PC-9 (cell line): ENCODE measurements around the gene PROC. TPM values are rescaled to one million over a fixed set of nuclear protein-coding genes. Genes with fewer than 3 reads are reported as not detected.
"Not testable (repeated sequence)": the region's sequence is repeated elsewhere in the genome, so short reads cannot be mapped to it uniquely, and the experiment has no call there.

Experiments used
- BruUV-seq: library from RNA; stranded (reverse); fragments of 400-500 nt; replicated peaks from 2 replicates; lab custom pipeline; 2021; lab: Mats Ljungman, UMichigan
- CTCF ChIA-PET: fragments of 300-600 bp; sonication (Branson Sonifier 250); formaldehyde crosslinking; loops from one replicate; lab custom pipeline; 2022; ENCODE audit warnings: antibody characterized with exemption; lab: Charles Lee
- POLR2A ChIA-PET: fragments of 300-600 bp; sonication (Branson Sonifier 250); formaldehyde crosslinking; loops from one replicate; lab custom pipeline; 2022; ENCODE audit warnings: antibody characterized with exemption; ENCODE audit not compliant: unreplicated experiment; lab: Charles Lee
- DNase-seq, 2 experiments: peaks; one replicate each; pipeline versions ENCODE4 v3.0.0 to v3.0.0-alpha.2; 2015 to 2022; ENCODE audit warnings: mixed read lengths in 1 of 2
- H2AFZ ChIP-seq: fragments of 200-600 bp; sonication (generic); 2 replicates; pipeline ENCODE4 v1.8.1; 2017; ENCODE audit warnings: antibody characterized with exemption
- H3F3A ChIP-seq: fragments of 200-600 bp; sonication (generic); 2 replicates; pipeline ENCODE4 v1.8.1; 2017; ENCODE audit warnings: antibody characterized with exemption, mild to moderate bottlenecking, low read depth; ENCODE audit not compliant: insufficient read depth
- H3K27ac ChIP-seq: fragments of 200-600 bp; sonication (generic); 2 replicates; pipeline ENCODE4 v1.6.1; 2016; ENCODE audit warnings: mixed run types
- H3K27me3 ChIP-seq: fragments of 200-600 bp; sonication (generic); 2 replicates; pipeline ENCODE4 v1.6.1; 2016; ENCODE audit warnings: low read depth, mixed run types; ENCODE audit not compliant: insufficient read depth
- H3K36me3 ChIP-seq: fragments of 200-600 bp; sonication (generic); 2 replicates; pipeline ENCODE4 v1.6.1; 2016; ENCODE audit warnings: low read depth, mixed run types
- H3K4me1 ChIP-seq: fragments of 200-600 bp; sonication (generic); replicated peaks from 2 replicates; pipeline ENCODE4 v1.6.1; 2016; ENCODE audit warnings: mixed run types; ENCODE audit not compliant: insufficient read depth
- H3K4me2 ChIP-seq: fragments of 200-600 bp; sonication (generic); 2 replicates; pipeline ENCODE4 v1.6.1; 2017; ENCODE audit warnings: mixed run types
- H3K4me3 ChIP-seq: fragments of 200-600 bp; sonication (generic); 2 replicates; pipeline ENCODE4 v1.6.1; 2016; ENCODE audit warnings: mixed run types
- H3K79me2 ChIP-seq: fragments of 200-600 bp; sonication (generic); 2 replicates; pipeline ENCODE4 v1.6.1; 2017; ENCODE audit warnings: low read depth, mixed run types
- H3K9me2 ChIP-seq: fragments of 200-600 bp; sonication (generic); 2 replicates; pipeline ENCODE4 v1.8.1; 2017; ENCODE audit warnings: mild to moderate bottlenecking; ENCODE audit not compliant: insufficient read depth
- H3K9me3 ChIP-seq: fragments of 200-600 bp; sonication (generic); 2 replicates; pipeline ENCODE4 v1.8.1; 2016; ENCODE audit warnings: low read depth; ENCODE audit not compliant: insufficient read depth
- H4K20me1 ChIP-seq: fragments of 200-600 bp; sonication (generic); 2 replicates; pipeline ENCODE4 v1.8.1; 2017; ENCODE audit not compliant: insufficient read depth
- CTCF ChIP-seq: fragments of 200-600 bp; sonication (generic); conservative IDR thresholded peaks from 2 replicates; pipeline ENCODE4 v1.6.1; 2017; ENCODE audit warnings: mixed run types, antibody characterized with exemption, mild to moderate bottlenecking, moderate library complexity
- EZH2 ChIP-seq: fragments of 200-600 bp; sonication (generic); IDR thresholded peaks from 2 replicates; pipeline ENCODE4 v1.8.0; 2017; ENCODE audit warnings: antibody characterized with exemption, low read depth
- intact Hi-C: fragments of 100-400 bp; cut with micrococcal nuclease; formaldehyde crosslinking; loops from one replicate; pipeline ENCODE4 v1.10.0; 2022; ENCODE audit not compliant: unreplicated experiment
- total RNA-seq: library from RNA; stranded (reverse); gene quantifications from 2 replicates; pipeline ENCODE4 v1.2.3, GENCODE V29; 2021

PROC gene
- total RNA-seq, 1 experiment from 2014 or later = 6.1 TPM

GRCh38 chr2:127407661-127408003 lies 10.6 kb upstream of the PROC start:
- no peak overlapping the region for H3K27ac ChIP-seq
- H3K9me3 ChIP-seq = no peaks in the 10 kb centered on the region
- H4K20me1 ChIP-seq = no peaks in the 10 kb centered on the region
- H3K27me3 ChIP-seq = no peaks in the 10 kb centered on the region
- intact Hi-C loops = loop anchor here (2.0 to 10.0 kb wide), 2 partner anchors 21 to 343 kb away; partner anchors contain the start of gene MAP3K2
- H3K4me1 ChIP-seq = peaks cover 48% of the 10 kb centered on the region
- H2AFZ ChIP-seq = no peak overlapping the region
- ChIA-PET CTCF (no interaction called here), POLR2A (no interaction called here)
- H3F3A ChIP-seq = peaks cover 42% of the 10 kb centered on the region
- no peaks in the 10 kb centered on the region for H3K79me2 ChIP-seq
- no peaks in the 10 kb centered on the region for H3K36me3 ChIP-seq
- peak overlapping the region; percentile 65; the same call in 1 of the 2 replicates for H3K4me3 ChIP-seq
- DNase-seq = no peak
- peak overlapping the region; percentile 50 for H3K4me2 ChIP-seq
- H3K9me2 ChIP-seq = no peaks in the 10 kb centered on the region
- no TSS peak for BruUV-seq
- no peak for TF ChIP-seq CTCF
- TF ChIP-seq EZH2 = no peak

- H4K20me1 ChIP-seq = no peaks in the 10 kb centered on the region
These were observed 10.0 kb upstream of the PROC start for GRCh38 chr2:127408004-127408806.

DNA sequence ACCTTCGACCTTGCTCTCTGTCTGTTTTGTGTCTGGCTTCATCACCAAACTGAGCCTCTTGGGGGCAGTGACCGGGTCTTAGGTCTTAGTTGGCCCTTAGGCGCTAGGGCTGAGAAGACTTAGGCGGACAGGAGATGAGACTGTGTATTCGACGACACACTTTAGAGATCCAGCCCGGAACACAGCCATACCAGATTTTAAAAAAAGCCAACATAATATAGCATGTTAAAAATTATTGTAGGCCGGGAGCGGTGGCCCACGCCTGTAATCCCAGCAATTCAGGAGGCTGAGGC lies 9.5 kb upstream of the PROC start:
- Histone ChIP-seq H3F3A (peaks cover 51% of the 10 kb centered on the region), H3K4me1 (peaks cover 54% of the 10 kb centered on the region), H3K27me3 (no peaks in the 10 kb centered on the region), H3K36me3 (no peaks in the 10 kb centered on the region), H3K4me3 (peak overlapping the region; percentile 65; the same call in 1 of the 2 replicates), H3K4me2 (peak overlapping the region; percentile 82), H3K27ac (peak overlapping the region; percentile 56), H4K20me1 (no peaks in the 10 kb centered on the region), H2AFZ (peak overlapping the region; percentile 86), H3K79me2 (no peaks in the 10 kb centered on the region), H3K9me2 (no peaks in the 10 kb centered on the region), H3K9me3 (no peaks in the 10 kb centered on the region)
- DNase-seq = no peak
- ChIA-PET CTCF (no interaction called here), POLR2A (interaction anchor here (0.6 kb wide), 1 partner anchor 10 kb away, joined by 5 read pairs; no protein-coding TSS in a partner anchor)
- intact Hi-C loops = loop anchor here (2.0 to 10.0 kb wide), 2 partner anchors 22 to 344 kb away; partner anchors contain the start of gene MAP3K2
- TF ChIP-seq CTCF = no peak; the same call in 1 of the 2 replicates
- TF ChIP-seq EZH2 = no peak
- BruUV-seq = TSS peak; percentile 87

More at GRCh38 chr2:127408004-127408806, 10.0 kb upstream of the PROC start:
- Histone ChIP-seq H3K4me2 (peak overlapping the region; percentile 82), H3K79me2 (no peaks in the 10 kb centered on the region), H3K27ac (peak overlapping the region; percentile 56), H3K36me3 (no peaks in the 10 kb centered on the region), H2AFZ (peak overlapping the region; percentile 86), H3K9me3 (no peaks in the 10 kb centered on the region), H3K4me1 (peaks cover 48% of the 10 kb centered on the region), H3F3A (peaks cover 46% of the 10 kb centered on the region), H3K4me3 (peak overlapping the region; percentile 65), H3K9me2 (no peaks in the 10 kb centered on the region), H3K27me3 (no peaks in the 10 kb centered on the region)
- DNase-seq = peak; percentile 78 to 98
- TF ChIP-seq EZH2 (no peak), CTCF (no peak)
- BruUV-seq = no TSS peak
- intact Hi-C loops = loop anchor here (2.0 to 10.0 kb wide), 2 partner anchors 21 to 343 kb away; partner anchors contain the start of gene MAP3K2
- POLR2A ChIA-PET = interaction anchor here (0.6 kb wide), 1 partner anchor 10 kb away, joined by 5 read pairs; no protein-coding TSS in a partner anchor
- CTCF ChIA-PET = no interaction called here

DNA sequence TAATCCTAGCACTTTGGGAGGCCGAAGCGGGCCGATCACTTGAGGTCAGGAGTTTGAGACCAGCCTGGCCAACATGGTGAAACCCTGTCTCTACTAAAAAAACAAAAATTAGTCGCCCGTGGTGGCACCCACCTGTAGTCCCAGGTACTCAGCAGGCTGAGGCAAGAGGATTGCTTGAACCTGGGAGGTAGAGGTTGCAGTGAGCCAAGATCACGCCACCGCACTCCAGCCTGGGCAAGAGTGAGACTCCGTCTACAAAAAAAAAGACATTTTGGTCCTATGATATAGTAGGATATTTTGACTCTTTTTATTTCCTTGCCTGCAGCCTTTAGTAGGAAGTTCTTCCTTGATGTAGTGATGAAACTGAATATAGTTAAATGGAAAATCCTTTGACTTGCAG lies 8.5 kb upstream of the PROC start:
- H3K9me3 ChIP-seq, H3K27me3 ChIP-seq, BruUV-seq, H3K4me2 ChIP-seq, DNase-seq, H3K79me2 ChIP-seq, H3K9me2 ChIP-seq, H3K27ac ChIP-seq, CTCF ChIA-PET, H4K20me1 ChIP-seq, H3K4me3 ChIP-seq, H3K36me3 ChIP-seq, H2AFZ ChIP-seq: not testable (repeated sequence)
- POLR2A ChIA-PET = interaction anchor here (0.6 kb wide), 1 partner anchor 24 kb away, joined by 4 read pairs; no protein-coding TSS in a partner anchor
- intact Hi-C loops = loop anchor here (2.0 to 10.0 kb wide), 4 partner anchors 23 to 345 kb away; partner anchors contain the start of gene MAP3K2
- Histone ChIP-seq H3K4me1 (peaks cover 63% of the 10 kb centered on the region), H3F3A (peaks cover 60% of the 10 kb centered on the region)
